HG03460 (cell line): ENCODE measurements around the gene VGLL3.

Source experiments
- ATAC-seq: cut with Tn5 transposase; IDR thresholded peaks from one replicate; pipeline ENCODE4 v1.9.1; 2021; ENCODE audit not compliant: unreplicated experiment

The VGLL3 gene

GRCh38 chr3:86951322-86951721 lies 39.6 kb downstream of the VGLL3 start:
- ATAC-seq, result no peak

GRCh38 chr3:86950717-86951116 lies 40.2 kb downstream of the VGLL3 start:
- no peak for ATAC-seq

GRCh38 chr3:86949850-86950249 lies 41.1 kb downstream of the VGLL3 start:
- no peak for ATAC-seq

- no peak for ATAC-seq
Measured at GRCh38 chr3:86948822-86949221, 42.1 kb downstream of the VGLL3 start.

GRCh38 chr3:86942206-86942605 lies 48.7 kb downstream of the VGLL3 start:
- ATAC-seq, result no peak

GRCh38 chr3:86938416-86939105 lies 52.4 kb downstream of the VGLL3 start:
- no peak for ATAC-seq

GRCh38 chr3:86937306-86937791 lies 53.6 kb downstream of the VGLL3 start:
- no peak for ATAC-seq

GRCh38 chr3:86934851-86935250 lies 56.1 kb downstream of the VGLL3 start:
- no peak for ATAC-seq

- no peak for ATAC-seq
Measured at GRCh38 chr3:86930831-86931230, 60.1 kb downstream of the VGLL3 start.

GRCh38 chr3:86930181-86930580 lies 60.8 kb downstream of the VGLL3 start:
- no peak for ATAC-seq

GRCh38 chr3:86929046-86929445 lies 61.9 kb downstream of the VGLL3 start:
- no peak for ATAC-seq

GRCh38 chr3:86923071-86923491 lies 67.9 kb downstream of the VGLL3 start:
- no peak for ATAC-seq

- no peak for ATAC-seq
Measured at GRCh38 chr3:86921971-86922680, 68.8 kb downstream of the VGLL3 start.

GRCh38 chr3:86914670-86915069 lies 76.3 kb downstream of the VGLL3 start:
- no peak for ATAC-seq

GRCh38 chr3:86913160-86913559 lies 77.8 kb downstream of the VGLL3 start:
- no peak for ATAC-seq

GRCh38 chr3:86895202-86895601 lies 95.7 kb downstream of the VGLL3 start:
- no peak for ATAC-seq

GRCh38 chr3:86890741-86891396 lies 100.1 kb downstream of the VGLL3 start:
- no peak for ATAC-seq
